Left colon (tissue), 2 donors: ENCODE measurements around the gene NHERF1. TPM values are rescaled to one million over a fixed set of nuclear protein-coding genes. Genes with fewer than 3 reads are reported as not detected.

Source experiments
- ATAC-seq: fragments of 200-7000 bp; cut with Tn5 transposase; one replicate; pipeline ENCODE4 v1.9.1; 2020; ENCODE audit warnings: mild to moderate bottlenecking, moderate library complexity
- DNase-seq, 2 donors: peaks; one replicate each; pipeline ENCODE4 v3.0.0-alpha.2; 2020
- intact Hi-C, 2 donors: fragments of 100-400 bp; cut with DNase I in 1 of 2; cut with micrococcal nuclease in 1 of 2; formaldehyde crosslinking; loops; one replicate each; pipeline versions ENCODE4 v1.11.2 to v1.14.0; 2022; cut with DNase I, micrococcal nuclease
- total RNA-seq, 2 donors: library from RNA; stranded (reverse); fragmentation: NEBNext Ultra II Directional; extraction: Animal tissue kit (Norgen Biotek cat#: 25700); gene quantifications; one replicate each; pipeline ENCODE4 v1.2.1, GENCODE V29; 2021
- donor health status: DM: no; HTN: no; CAD: no.
- donor health status: DM: yes; HTN: yes; CAD: no.

Gene NHERF1
- total RNA-seq, 2 donors from 2014 or later, result 186 to 256 TPM

GRCh38 chr17:74730491-74731346 lies 17.7 kb upstream of the NHERF1 start:
- intact Hi-C loops, result no loop called here
- DNase-seq, result no peak
- ATAC-seq, result no peak

GRCh38 chr17:74731347-74731605 lies 17.2 kb upstream of the NHERF1 start:
- ATAC-seq (no peak), DNase-seq (no peak)
- intact Hi-C loops, result no loop called here

GRCh38 chr17:74732042-74732867 lies 16.2 kb upstream of the NHERF1 start:
- no peak for ATAC-seq
- intact Hi-C loops, result no loop called here
- DNase-seq, result no peak

GRCh38 chr17:74733365-74734122 lies 14.9 kb upstream of the NHERF1 start:
- DNase-seq (no peak), ATAC-seq (no peak)
- intact Hi-C loops, result no loop called here

GRCh38 chr17:74734256-74734655 lies 14.2 kb upstream of the NHERF1 start:
- DNase-seq (no peak), ATAC-seq (no peak)
- intact Hi-C loops, result no loop called here

GRCh38 chr17:74736513-74737298 lies 11.7 kb upstream of the NHERF1 start, which contains the start of gene RAB37:
Gene RAB37 (plus strand): TSS chr17:74737256. CDS start chr17:74737273, 17 bp downstream.
- DNase-seq (peak; percentile 60 to 69), ATAC-seq (peak; percentile 54)
- intact Hi-C loops, result no loop called here

GRCh38 chr17:74737299-74738050 lies 11.0 kb upstream of the NHERF1 start:
- DNase-seq, result peak in 1 of 2 donors; percentile 64
- intact Hi-C loops, result no loop called here
- ATAC-seq, result peak; percentile 19

- intact Hi-C loops, result no loop called here
- ATAC-seq, result peak; percentile 69
These were observed 10.1 kb upstream of the NHERF1 start for GRCh38 chr17:74738051-74738996.

GRCh38 chr17:74739227-74739831 lies 9.1 kb upstream of the NHERF1 start:
- peak in 1 of 2 donors; percentile 27 for DNase-seq
- intact Hi-C loops, result no loop called here
- ATAC-seq, result no peak

More at GRCh38 chr17:74738051-74738996, 10.1 kb upstream of the NHERF1 start:
- peak; percentile 67 to 71 for DNase-seq

- intact Hi-C loops, result loop anchor here in 1 of 2 donors (5.0 kb wide), 1 partner anchor 132 kb away; the partner anchor contains the start of gene FDXR
- ATAC-seq (no peak), DNase-seq (no peak)
These were observed 8.3 kb upstream of the NHERF1 start for GRCh38 chr17:74740173-74740572.

GRCh38 chr17:74740641-74741387 lies 7.6 kb upstream of the NHERF1 start:
- DNase-seq, result no peak
- no peak for ATAC-seq
- intact Hi-C loops, result loop anchor here in 1 of 2 donors (5.0 kb wide), 1 partner anchor 131 kb away; the partner anchor contains the start of gene FDXR

GRCh38 chr17:74742153-74742515 lies 6.3 kb upstream of the NHERF1 start:
- ATAC-seq (no peak), DNase-seq (no peak)
- intact Hi-C loops, result loop anchor here in 1 of 2 donors (5.0 kb wide), 1 partner anchor 130 kb away; the partner anchor contains the start of gene FDXR

GRCh38 chr17:74742978-74743545 lies 5.4 kb upstream of the NHERF1 start:
- DNase-seq (no peak), ATAC-seq (no peak)
- intact Hi-C loops, result loop anchor here in 1 of 2 donors (5.0 kb wide), 1 partner anchor 129 kb away; the partner anchor contains the start of gene FDXR

- no peak for DNase-seq
- ATAC-seq, result no peak
- intact Hi-C loops, result loop anchor here in 1 of 2 donors (5.0 kb wide), 1 partner anchor 129 kb away; the partner anchor contains the start of gene FDXR
These were observed 4.7 kb upstream of the NHERF1 start for GRCh38 chr17:74743755-74744154.

- ATAC-seq (no peak), DNase-seq (no peak)
- intact Hi-C loops, result loop anchor here in 1 of 2 donors (5.0 kb wide), 1 partner anchor 128 kb away; the partner anchor contains the start of gene FDXR
These were observed 4.1 kb upstream of the NHERF1 start for GRCh38 chr17:74744349-74744713.
